Adrenal gland (tissue), 12 donors: ENCODE results near the gene CREBBP. TPM values are rescaled to one million over a fixed set of nuclear protein-coding genes. Genes with fewer than 3 reads are reported as not detected.

Source experiments
- DNase-seq, 7 donors: peaks; one replicate each; pipeline ENCODE4 v3.0.0-alpha.2; 2019 to 2020
- H3K27ac ChIP-seq, 5 donors: fragments of 200-600 bp; sonication (generic) in 4 of 5; 1 replicate in 3 of 5; 2 replicates in 2 of 5; pipeline versions ENCODE4 v1.5.1 to v1.8.0; 2016 to 2020; ENCODE audit warnings: mild to moderate bottlenecking in 1 of 5
- H3K27me3 ChIP-seq: fragments of 200-600 bp; 2 replicates; pipeline ENCODE4 v1.8.0; 2021
- H3K36me3 ChIP-seq, 2 donors: fragments of 200-600 bp; replicated peaks in 1 of 2; 1 replicate in 1 of 2; 2 replicates in 1 of 2; pipeline versions ENCODE4 v1.5.1 to v1.8.0; 2018 to 2022
- H3K4me1 ChIP-seq, 2 donors: fragments of 200-600 bp; replicated peaks in 1 of 2; 1 replicate in 1 of 2; 2 replicates in 1 of 2; pipeline versions ENCODE4 v1.5.1 to v1.8.0; 2018 to 2021
- H3K4me3 ChIP-seq, 4 donors: fragments of 200-600 bp; sonication (generic) in 3 of 4; one replicate each; pipeline ENCODE4 v1.5.1; 2016 to 2018
- H3K9me3 ChIP-seq, 3 donors: fragments of 200-600 bp; sonication (generic) in 1 of 3; replicated peaks in 1 of 3; 1 replicate in 2 of 3; 2 replicates in 1 of 3; pipeline versions ENCODE4 v1.5.1 to v1.8.0; 2016 to 2021
- CTCF ChIP-seq, 6 experiments: fragments of 450-650 bp in 4 of 6; fragments of 200-600 bp in 2 of 6; sonication (generic) in 1 of 6; IDR thresholded peaks; 1 replicate in 5 of 6; 2 replicates in 1 of 6; pipeline versions ENCODE4 v1.5.1 to v1.8.0; 2016 to 2021; ENCODE audit warnings: antibody characterized with exemption in 6 of 6, mild to moderate bottlenecking in 2 of 6, moderate library complexity in 1 of 6
- POLR2A ChIP-seq, 2 donors: fragments of 450-650 bp; IDR thresholded peaks; one replicate each; pipeline ENCODE4 v1.6.1; 2017; ENCODE audit warnings: antibody characterized with exemption in 2 of 2, mild to moderate bottlenecking in 2 of 2, moderate library complexity in 1 of 2
- WGBS, 4 donors: extraction: QIAGEN DNeasy Blood & Tissue Kit in 2 of 4; methylation state at CpG; one replicate each; pipeline versions ENCODE4 v1.1.5 to v1.1.7; 2013 to 2017; 5-methylcytosine and 5-hydroxymethylcytosine counted together
- intact Hi-C, 2 donors: fragments of 100-400 bp; cut with DNase I; formaldehyde crosslinking; loops; one replicate each; pipeline versions ENCODE4 v1.14.1 to v1.15.0; 2022 to 2023
- polyA plus RNA-seq, 3 donors: library from polyadenylated mRNA; stranded (reverse); fragments of 200-250 nt in 2 of 3; fragments of 350-450 nt in 1 of 3; fragmentation: Illumina TruSeq in 1 of 3; extraction: RNeasy Lipid Tissue Mini Kit (QIAGEN cat#74804) in 1 of 3; gene quantifications; one replicate each; pipeline ENCODE4 v1.2.3, GENCODE V29; 2013 to 2014
- total RNA-seq, 9 donors: library from RNA; depleted of rRNA in 4 of 9; stranded (reverse); fragments of >200 nt in 4 of 9; fragments of 120-200 nt in 1 of 9; fragmentation: NEBNext Ultra II Directional in 1 of 9; extraction: Animal tissue kit (Norgen Biotek cat#: 25700) in 1 of 9; gene quantifications; one replicate each; pipeline versions ENCODE4 v1.1.0 to v1.2.4, GENCODE V29; 2013 to 2023
- donor health status: healthy with polysubstance abuse.
- donor health status: Bipolar disorder and iron deficiency.
- donor health status: DM: yes; HTN: yes; CAD: no.
- donor health status: DM: no; HTN: no; CAD: no.
- donor health status: DM: no; HTN: no; CAD: no.
- donor health status: DM: yes; HTN: yes; CAD: no.

Gene CREBBP
- total and polyA plus RNA-seq, 12 donors = 13.7 to 67.7 (median 44.1) TPM

GRCh38 chr16:3920206-3920605, 39.7 kb upstream of the CREBBP start:
- Histone ChIP-seq H3K27ac (no peak overlapping the region), H3K27me3 (no peaks in the 10 kb centered on the region), H3K4me1 (no peaks in the 10 kb centered on the region), H3K36me3 (no peaks in the 10 kb centered on the region), H3K9me3 (no peaks in the 10 kb centered on the region), H3K4me3 (no peak overlapping the region)
- no peak for DNase-seq
- intact Hi-C loops = no loop called here
- 78 to 87% (median 81%) methylated on average over 3 to 8 of the region's 8 CpGs for WGBS, 4 donors
- TF ChIP-seq CTCF (IDR thresholded peaks at IDR 0.05) = no peak
- TF ChIP-seq POLR2A (IDR thresholded peaks at IDR 0.05) = no peak

GRCh38 chr16:3919413-3919812, 38.9 kb upstream of the CREBBP start:
- DNase-seq = no peak
- H3K4me1 ChIP-seq = no peaks in the 10 kb centered on the region
- H3K27me3 ChIP-seq = no peaks in the 10 kb centered on the region
- no peak overlapping the region for H3K4me3 ChIP-seq
- 75 to 81% (median 80%) methylated on average over 6 of the region's 6 CpGs for WGBS, 4 donors
- intact Hi-C loops = no loop called here
- H3K36me3 ChIP-seq = no peaks in the 10 kb centered on the region
- H3K9me3 ChIP-seq = no peaks in the 10 kb centered on the region
- TF ChIP-seq POLR2A (IDR thresholded peaks at IDR 0.05) (no peak), CTCF (IDR thresholded peaks at IDR 0.05) (no peak)
- no peak overlapping the region for H3K27ac ChIP-seq

- no peak for TF ChIP-seq CTCF (IDR thresholded peaks at IDR 0.05)
- no peak for TF ChIP-seq POLR2A (IDR thresholded peaks at IDR 0.05)
- H3K27me3 ChIP-seq = no peaks in the 10 kb centered on the region
- no peak overlapping the region for H3K27ac ChIP-seq
- 84 to 90% (median 86%) methylated on average over 13 to 17 of the region's 17 CpGs for WGBS, 4 donors
- H3K36me3 ChIP-seq = no peaks in the 10 kb centered on the region
- intact Hi-C loops = no loop called here
- no peaks in the 10 kb centered on the region for H3K4me1 ChIP-seq
- no peaks in the 10 kb centered on the region for H3K9me3 ChIP-seq
- no peak overlapping the region for H3K4me3 ChIP-seq
- no peak for DNase-seq
These were observed 35.1 kb upstream of the CREBBP start for GRCh38 chr16:3915426-3916260.

GRCh38 chr16:3912897-3913296, 32.4 kb upstream of the CREBBP start:
- TF ChIP-seq CTCF (IDR thresholded peaks at IDR 0.05) (no peak), POLR2A (IDR thresholded peaks at IDR 0.05) (no peak)
- intact Hi-C loops = no loop called here
- Histone ChIP-seq H3K4me3 (no peak overlapping the region), H3K4me1 (no peaks in the 10 kb centered on the region), H3K36me3 (no peaks in the 10 kb centered on the region), H3K27me3 (no peaks in the 10 kb centered on the region), H3K27ac (no peak overlapping the region), H3K9me3 (no peaks in the 10 kb centered on the region)
- 79 to 89% (median 87%) methylated on average over 6 of the region's 6 CpGs for WGBS, 4 donors
- no peak for DNase-seq
